ENCODE results near the gene ARHGEF4. TPM values are rescaled to one million over a fixed set of nuclear protein-coding genes. Genes with fewer than 3 reads are reported as not detected.

ARHGEF4 gene
- total RNA-seq, 1 experiment from 2014 or later, result 12.6 TPM

- Histone ChIP-seq H2BK15ac (ENCODE audit: low read depth, low read length) (no peak overlapping the region), H2BK5ac (ENCODE audit: insufficient read length, low read length) (no peak overlapping the region), H3K27me3 (ENCODE audit: insufficient read depth, low read length) (peaks cover 10% of the 10 kb centered on the region; the same call in 1 of the 2 replicates), H3K4ac (ENCODE audit: low read depth, low read length) (no peak overlapping the region), H2AK5ac (ENCODE audit: insufficient read length, low read length) (no peak overlapping the region), H2AFZ (ENCODE audit: low read length) (no peak overlapping the region), H3K27ac (ENCODE audit: insufficient read length, low read depth, low read length) (no peak overlapping the region), H3K18ac (ENCODE audit: insufficient read length, low read depth, low read length) (no peak overlapping the region), H4K20me1 (ENCODE audit: control insufficient read depth, insufficient read depth, insufficient read length) (no peaks in the 10 kb centered on the region), H3K23ac (ENCODE audit: insufficient read length, low read depth, low read length) (no peak overlapping the region), H3K9me3 (ENCODE audit: control insufficient read depth, low read depth, low read length) (no peaks in the 10 kb centered on the region), H2BK120ac (ENCODE audit: low read depth, low read length, poor library complexity, severe bottlenecking) (no peak overlapping the region), H3K4me2 (ENCODE audit: insufficient read depth, insufficient read length, low read length) (no peak overlapping the region), H3K79me1 (ENCODE audit: insufficient read depth, low read depth, low read length, poor library complexity, severe bottlenecking) (no peaks in the 10 kb centered on the region), H3K14ac (ENCODE audit: insufficient read depth, low read length) (no peak overlapping the region), H2BK20ac (ENCODE audit: low read depth, low read length, poor library complexity, severe bottlenecking) (no peak overlapping the region), H3T11ph (ENCODE audit: low read length) (no peak overlapping the region), H3K79me2 (ENCODE audit: insufficient read depth, low read length) (no peaks in the 10 kb centered on the region), H2BK12ac (ENCODE audit: insufficient read length, low read depth, low read length) (no peak overlapping the region), H3K9ac (ENCODE audit: extremely low read depth, insufficient read length, low read length) (no peak overlapping the region), H3K23me2 (ENCODE audit: insufficient read length, low read depth, low read length, poor library complexity, severe bottlenecking) (peaks cover 8% of the 10 kb centered on the region), H4K8ac (replicated peaks; ENCODE audit: insufficient read length, low read depth, low read length) (no peak overlapping the region), H3K4me1 (ENCODE audit: insufficient read depth, low read length) (no peaks in the 10 kb centered on the region), H4K5ac (ENCODE audit: insufficient read length, low read depth, low read length) (no peak overlapping the region), H3K56ac (ENCODE audit: insufficient read length, low read depth, low read length) (no peak overlapping the region), H4K91ac (ENCODE audit: insufficient read length, low read depth, low read length) (no peak overlapping the region)
- peaks cover 42% of the 10 kb centered on the region for H3K27me3 Mint-ChIP-seq (ENCODE audit: low read depth)
- no peak overlapping the region for H3K27ac Mint-ChIP-seq
- WGBS (ENCODE audit: extremely low coverage, insufficient read length, low lambda C conversion rate), result no CpG with 5 or more reads among the region's 9 CpGs
- DNase-seq, result no peak
- peaks cover 4 to 6% of the 10 kb centered on the region in 2 experiments; a peak in 3 of 4 replicates for H3K4me1 Mint-ChIP-seq
- no peak overlapping the region for H3K4me3 Mint-ChIP-seq
- TF ChIP-seq CTCF (conservative IDR thresholded peaks at IDR 0.05), result no peak
- H3K9me3 Mint-ChIP-seq, result peaks cover 0 to 3% of the 10 kb centered on the region in 2 experiments; a peak in 2 of 5 replicates
- H3K36me3 Mint-ChIP-seq (ENCODE audit: insufficient read depth in 1 of 3, low read depth in 3 of 3), result peaks cover 0 to 2% (median 0%) of the 10 kb centered on the region in 3 experiments; a peak in 1 of 7 replicates
These were observed 194.7 kb downstream of the ARHGEF4 start for GRCh38 chr2:131031431-131031841.
